NCI-H2029 treated with DMSO at 0.1 percent for 48 hours (cell line): ENCODE measurements around the gene USP3.

ENCODE experiments used
- DNase-seq: peaks from one replicate; lab custom pipeline; 2025; lab: John Stamatoyannopoulos, UW

Gene USP3

DNA sequence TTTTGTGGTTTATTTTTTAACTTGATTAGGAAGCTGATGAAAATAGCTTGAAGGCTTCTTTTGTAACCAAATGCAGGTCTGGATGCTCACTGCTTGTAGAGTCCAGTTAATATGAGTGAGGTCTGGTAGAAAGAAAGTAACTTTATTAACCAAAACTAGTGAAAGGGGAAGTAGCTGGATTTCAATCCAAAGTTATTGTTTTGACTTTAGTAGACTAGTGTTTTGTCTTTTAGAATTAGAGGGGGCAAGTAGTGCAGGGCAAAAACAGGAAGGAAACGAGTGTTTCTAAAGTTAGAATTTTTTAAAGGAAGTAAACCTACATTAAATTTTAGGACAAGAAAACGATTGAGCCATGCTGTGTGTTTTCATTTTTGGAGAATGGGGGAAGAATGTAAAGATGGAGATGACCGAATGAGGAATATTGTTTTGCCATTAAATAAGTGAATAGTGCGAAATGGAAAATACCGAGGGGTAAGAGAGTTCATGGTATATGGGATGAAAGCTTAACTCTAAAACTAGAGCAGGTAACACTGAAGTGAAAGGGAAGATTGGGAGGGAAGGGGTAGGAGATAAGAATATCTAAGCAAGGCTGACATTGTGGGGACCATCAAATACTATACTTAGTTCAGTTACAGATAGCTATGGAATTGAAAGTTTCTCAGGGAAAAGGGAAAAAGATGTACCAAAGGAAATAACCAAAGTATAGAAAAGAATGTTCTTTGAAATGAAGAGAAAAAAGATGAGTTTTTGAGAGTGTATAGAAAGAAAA is 40.0 kb downstream of the USP3 start:
- DNase-seq = no peak

DNA sequence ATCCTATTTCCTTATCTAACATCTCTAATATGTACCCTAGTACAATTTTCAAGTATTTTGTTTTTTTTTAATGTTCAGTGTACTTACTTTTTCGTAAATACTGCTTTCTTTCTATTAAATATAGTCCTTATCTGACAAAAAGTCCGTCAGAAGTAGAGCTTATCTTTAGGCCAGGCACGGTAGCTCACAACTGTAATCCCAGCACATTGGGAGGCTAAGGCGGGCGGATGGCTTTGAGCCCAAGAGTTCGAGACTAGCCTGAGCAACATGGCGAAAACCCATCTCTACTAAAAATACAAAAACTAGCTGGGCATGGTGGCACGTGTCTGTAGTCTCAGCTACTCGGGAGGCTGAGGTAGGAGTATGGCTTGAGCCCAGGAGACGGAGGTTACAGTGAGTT is 41.1 kb downstream of the USP3 start:
- DNase-seq = no peak

DNA sequence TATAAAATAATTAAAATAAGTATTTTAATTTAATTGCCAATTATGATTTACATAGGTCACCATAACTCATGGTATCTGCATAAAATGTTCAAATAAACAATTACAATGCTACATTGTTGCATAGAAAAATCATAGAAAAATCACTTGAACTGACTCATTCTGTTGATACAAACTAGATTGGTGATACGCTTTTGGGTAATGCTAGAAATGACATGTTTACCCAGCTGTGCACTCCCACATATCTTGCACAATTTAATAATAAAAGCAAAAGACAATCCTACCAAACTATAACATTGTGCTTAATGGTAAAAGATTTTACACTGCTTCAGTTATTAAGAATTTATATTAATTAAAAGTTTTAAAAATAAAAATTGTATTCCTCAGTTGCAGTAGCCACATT is 47.0 kb downstream of the USP3 start:
- DNase-seq = no peak

DNA sequence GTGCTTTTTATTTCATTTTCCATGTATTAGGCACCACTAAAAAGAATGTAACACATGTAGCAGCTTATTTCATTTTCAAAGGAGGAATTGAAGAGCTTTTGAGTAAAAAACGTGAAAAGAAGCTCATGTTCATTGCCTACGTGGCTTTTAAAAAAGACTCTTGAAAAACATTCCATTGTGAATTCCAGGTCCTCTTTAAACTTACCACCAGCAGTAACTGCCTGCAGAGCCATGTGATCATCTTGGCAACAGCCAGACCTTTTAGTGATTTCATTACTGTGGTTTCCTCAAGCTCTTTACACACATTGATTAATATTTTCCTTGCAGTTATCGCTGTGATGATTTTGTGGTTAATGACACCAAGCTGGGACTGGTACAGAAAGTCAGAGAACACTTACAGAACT is 49.0 kb downstream of the USP3 start:
- DNase-seq = peak; percentile 47

DNA sequence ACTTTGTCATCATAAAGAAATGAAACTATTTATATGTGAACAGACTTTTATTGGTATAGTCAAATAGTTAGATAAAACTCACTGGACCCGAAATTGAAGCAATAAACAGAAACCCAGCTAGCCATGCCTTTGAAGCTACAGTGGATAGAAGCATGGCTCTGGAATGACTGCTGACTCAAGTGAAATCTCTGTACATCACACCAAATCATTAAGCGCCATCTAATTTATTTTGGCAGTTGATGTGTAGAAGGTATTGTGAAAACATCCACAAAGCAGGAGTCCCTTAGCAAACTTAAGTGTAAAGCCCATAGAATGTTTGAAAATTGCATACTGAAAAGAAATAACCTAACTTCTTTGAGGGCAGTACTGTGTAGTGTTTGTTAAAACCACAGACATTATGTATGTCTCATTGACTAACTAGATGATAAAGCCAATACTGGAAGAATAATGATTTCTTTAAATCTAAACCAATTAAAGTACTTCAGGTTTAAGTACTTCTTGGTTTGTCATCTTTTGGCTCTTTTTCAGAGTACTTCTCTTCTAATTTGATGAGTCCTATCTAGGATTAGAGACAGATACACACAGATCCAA is 50.0 kb downstream of the USP3 start:
- no peak for DNase-seq

DNA sequence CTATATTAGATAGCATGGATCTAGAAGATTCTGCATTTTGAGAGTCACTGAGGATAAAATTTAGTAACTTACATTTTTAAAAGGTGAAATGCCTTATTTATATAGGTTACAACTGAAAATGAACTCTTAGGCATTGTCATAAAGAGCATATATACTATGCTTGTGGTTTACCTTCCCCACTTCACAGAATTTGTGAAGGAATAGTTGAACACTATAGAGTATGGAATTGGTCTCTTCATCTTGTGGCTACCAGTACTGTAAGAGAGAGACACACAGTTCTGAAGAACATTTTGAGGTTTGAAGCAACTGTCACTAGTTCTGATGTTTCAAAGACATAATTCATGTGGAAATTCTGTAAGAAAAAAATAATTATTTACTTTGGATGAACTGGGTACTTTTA is 51.1 kb downstream of the USP3 start:
- no peak for DNase-seq

DNA sequence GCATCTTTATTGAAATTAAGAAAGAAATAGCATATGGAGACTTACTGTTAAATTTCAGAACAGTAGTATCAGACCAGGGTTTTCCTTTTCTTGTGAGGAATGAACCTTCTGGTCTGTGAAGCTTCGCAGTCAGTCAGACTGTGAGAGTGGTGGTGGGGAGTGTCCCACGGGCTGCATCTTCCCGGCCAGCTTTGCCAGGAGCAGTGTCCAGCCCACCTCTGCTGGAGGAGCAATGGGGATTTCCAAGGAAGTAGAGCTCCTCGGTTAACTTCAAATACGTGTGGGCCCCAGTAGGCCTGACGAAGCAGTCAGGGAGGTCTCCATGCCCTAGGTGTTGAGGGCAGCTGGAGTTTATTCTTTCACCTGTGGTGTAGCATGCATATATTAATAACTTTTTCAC is 51.9 kb downstream of the USP3 start:
- DNase-seq = no peak

DNA sequence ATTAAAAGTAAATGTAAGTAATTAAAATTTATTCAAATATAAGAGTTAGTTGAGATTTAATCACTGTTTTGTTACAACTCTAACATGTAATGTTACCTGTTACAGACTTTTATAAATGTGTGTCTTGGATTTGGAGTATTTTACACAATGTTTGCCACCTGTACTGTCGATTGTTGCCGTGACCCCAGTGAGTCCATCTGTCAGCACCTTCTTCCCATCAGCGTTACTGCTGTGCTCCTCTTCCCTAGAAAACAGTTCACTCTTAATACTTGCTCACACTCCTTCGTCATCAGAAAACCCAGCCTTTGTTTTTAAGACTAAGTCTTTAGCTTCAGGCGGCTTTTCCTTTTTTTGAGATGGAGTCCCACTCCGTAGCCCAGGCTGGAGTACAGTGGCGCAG is 52.3 kb downstream of the USP3 start:
- DNase-seq = no peak

DNA sequence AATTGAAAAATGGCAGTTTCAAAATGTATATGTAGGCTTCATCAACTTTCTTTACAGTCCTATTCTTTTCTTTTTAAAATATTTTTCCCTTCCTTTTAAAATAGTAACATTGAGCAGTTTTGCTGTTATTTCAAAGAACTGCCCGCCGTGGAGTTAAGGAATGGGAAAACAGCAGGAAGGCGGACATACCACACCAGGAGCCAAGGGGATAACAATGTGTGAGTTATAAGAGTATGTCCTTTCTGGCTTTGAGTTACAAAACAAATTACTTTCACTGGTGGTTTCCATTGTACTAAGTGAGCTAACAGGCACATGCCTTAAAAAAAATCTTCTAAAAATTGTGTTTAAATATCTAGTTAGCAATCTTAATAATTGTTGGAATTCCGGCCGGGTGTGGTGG is 55.4 kb downstream of the USP3 start:
- no peak for DNase-seq

DNA sequence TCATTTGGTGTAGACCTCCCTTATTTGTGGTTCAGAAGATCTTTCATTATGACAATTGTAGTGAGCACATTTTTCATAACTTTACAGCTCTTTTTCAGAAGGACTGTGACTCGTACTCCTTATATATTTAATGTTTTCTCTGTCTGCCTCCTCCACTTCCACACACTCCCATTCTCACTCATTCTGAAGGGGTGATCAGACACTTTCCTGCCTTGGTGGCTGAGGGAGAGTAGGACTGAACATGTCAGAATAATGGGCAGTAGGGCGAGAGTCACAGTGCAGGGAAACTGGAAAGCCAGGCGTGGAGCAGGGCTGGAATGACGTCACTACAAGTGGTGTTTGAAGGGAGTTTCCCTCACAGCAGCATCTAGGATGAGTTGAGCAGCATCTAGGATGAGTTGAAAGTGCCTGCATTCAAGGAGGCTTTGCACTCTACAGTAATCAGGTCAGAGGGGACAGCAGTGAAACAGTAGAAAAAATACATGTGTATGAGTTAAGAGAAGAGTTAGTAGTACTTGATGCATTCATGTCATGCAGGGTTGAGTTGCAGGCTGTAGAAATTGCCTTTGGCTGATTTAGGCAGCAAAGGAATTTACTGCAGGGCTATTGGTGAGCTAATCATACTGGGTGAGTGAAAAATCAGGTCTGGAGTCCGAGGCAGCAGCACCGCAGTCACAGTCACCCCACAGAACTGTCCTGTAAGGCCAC is 56.5 kb downstream of the USP3 start:
- DNase-seq = no peak

DNA sequence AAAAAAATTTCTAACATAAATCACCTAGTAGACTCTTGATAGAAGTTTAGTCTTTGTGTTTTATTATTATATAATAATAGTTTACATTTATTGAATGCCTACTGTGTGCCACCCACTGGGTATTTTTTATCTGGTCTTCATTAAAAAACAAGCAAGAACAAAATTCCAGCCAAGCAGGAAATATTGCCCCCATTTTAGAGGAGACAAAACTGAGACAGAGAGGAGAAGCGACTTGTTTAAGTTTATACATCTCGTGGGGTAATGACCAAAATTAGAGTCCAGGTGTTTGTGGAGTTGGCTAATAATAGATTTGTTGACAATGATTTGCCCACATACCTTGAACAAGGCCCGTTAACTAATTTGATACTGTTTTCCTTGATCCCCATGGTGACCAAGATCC is 59.7 kb downstream of the USP3 start:
- no peak for DNase-seq

DNA sequence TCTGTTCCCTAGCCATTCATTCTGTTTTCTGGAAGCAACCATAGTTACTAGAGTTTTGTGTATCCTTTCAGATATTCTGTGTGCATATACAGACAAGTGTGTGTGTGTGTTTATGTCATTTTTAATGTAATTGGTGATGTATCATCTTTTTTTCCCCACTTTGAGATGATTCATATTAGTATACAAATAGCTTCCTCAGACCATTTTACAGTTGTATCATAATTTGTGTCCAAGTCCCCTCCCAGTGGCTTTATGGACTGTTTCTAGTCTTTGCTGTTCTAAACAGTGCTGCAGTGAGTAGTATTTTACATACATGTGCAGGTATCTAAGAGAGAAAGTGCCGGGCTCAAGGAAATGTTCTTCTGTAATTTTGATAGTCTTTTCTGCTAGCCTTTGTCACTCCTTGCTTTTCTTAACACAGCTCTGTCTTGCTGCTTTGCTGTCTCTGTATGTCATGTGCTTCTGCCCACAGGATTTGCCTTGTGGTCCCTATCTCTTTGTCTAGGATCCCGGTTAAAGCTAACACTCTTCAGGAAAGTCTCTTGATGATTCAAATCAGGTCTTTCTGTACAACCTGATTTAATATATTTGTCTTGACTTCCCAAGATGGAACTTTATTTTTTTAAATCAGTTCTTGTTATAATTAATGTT is 61.3 kb downstream of the USP3 start:
- DNase-seq = no peak

DNA sequence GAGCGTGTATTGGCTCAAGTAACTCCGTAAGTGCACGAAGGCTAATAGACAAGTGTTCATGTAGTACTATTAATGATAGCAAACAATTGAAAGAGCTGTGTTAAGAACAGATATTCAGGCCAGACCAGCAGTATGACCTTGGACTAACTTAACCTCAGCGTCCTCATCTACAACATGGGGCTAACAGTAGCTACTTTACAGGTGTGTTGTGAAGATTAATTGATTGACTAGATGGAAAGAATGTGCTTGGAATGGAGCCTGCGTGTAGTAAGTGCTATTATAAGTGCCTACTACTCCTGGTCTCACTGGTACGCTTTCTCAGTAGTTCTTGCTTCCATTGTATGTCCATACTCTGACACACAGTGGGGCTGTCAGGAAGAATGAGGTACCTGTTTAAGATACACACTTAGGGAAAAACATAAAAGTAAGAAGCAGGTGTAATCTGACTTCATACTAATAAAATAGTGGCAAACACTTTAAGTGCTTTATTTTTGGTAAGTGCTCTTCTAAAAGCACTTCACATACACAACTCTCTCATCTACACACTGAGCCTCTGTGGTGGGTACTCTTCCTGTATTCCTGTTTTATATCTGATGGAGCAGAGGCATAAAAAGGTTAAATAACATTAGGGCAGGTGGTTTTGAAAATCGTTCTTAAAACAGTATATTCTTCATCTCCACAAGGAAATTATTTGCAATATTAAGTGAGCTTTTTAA is 68.5 kb downstream of the USP3 start:
- no peak for DNase-seq

DNA sequence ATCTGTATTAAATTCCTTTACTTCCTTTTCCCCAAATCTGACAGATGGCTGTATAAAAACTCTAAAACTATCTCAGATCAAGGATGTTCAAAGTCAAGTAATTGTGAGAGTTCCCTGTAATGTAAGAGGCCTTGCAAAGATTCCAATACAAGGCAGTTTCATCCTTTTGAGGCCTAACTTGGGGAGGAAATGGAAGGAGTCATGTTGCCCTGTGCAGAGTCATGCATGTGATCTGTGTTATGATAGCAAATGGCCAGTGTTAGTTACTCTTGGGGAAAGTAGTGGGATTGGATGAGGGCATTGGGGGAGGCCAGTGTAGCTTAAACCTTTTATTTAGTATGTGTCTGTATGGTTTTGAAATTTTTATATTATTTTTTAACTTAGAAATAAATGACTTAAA is 69.1 kb downstream of the USP3 start:
- DNase-seq = no peak

DNA sequence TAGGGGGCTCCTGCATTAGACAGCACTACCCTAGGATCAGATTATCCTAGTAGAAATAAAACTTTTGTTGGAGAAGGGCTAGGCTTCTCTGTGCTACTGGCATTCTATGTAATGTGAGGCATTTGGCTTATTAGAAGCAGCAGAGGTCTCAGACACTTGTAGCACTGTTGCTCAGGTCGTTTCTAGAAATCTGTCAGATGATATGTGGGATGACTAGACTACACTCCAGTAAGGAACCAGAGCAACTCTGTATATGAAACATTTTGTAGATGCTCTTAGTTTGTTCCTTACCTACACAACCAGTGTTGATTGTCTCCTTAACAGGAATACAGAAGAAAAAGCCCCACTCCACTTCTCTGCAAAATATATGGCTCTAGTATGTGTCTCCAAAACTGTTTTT is 70.9 kb downstream of the USP3 start:
- DNase-seq = no peak

DNA sequence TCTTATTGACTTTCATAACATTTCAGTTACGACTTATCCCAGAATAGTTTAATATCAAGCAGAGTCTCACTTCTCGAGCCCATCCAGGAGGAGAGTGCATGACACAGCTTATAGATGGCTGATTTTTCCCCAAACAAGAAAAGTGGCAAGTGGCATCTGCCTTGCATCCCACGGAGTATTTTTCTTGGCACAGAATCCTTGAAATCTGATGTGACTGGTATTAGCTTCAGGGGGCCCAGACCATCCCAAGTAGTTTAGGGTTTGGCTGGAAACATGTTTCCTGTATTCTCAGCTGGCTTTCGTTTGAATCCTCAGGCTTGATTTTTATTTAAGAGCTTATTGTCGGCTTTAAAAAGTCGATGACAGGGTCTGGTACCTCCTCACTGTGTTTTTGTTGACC is 72.0 kb downstream of the USP3 start:
- no peak for DNase-seq

DNA sequence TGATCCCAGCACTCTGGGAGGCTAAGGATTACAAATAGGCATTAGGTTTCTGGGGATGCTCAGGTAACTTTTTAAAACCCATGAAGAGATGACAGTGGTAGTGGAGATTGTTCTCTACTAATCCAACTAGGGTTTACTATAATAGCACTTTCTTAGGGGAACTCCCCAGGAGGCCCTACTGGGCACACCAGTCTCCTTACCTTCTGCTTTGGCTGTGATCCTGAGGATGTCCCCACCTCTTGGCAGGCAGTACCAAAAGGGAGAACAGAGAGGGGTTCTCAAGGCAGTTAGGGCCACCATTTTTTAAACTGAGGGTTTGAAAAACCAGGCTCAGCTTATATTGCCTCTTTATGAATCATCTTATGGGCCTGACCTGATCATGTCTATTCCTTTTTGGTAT is 77.8 kb downstream of the USP3 start:
- DNase-seq = no peak

DNA sequence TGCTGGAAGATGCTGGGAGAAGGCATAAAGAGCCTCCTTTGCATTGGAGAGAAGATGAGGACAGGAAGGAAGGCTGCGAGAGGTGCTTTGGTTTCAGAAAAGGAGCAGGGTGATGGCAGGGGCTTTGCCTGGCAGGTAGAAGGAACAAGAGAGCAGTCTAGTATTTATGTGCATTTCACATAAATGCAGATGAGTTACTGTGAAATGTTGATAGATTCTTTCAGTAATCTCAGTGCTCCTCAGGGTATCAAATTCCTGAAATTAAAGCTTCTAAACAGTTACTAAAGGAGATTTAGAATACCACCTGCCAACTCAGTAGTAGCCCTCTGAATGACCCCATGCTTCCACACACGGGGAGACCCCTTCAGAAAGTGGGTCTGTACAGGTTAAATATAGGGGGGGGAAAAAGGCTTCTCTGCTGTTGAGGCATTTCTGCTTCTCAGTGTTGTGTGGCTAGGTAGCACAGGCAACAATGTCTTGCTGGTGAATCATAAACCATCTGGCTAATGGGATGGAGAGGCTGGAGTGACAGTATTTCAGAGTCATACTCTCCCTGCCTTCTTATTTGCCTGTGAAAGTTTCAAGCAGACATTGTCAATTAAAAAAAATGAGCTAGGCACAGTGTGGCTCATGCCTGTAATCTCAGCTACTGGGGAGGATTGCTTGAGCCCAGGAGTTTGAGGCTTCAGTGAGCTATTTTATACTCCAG is 78.5 kb downstream of the USP3 start:
- no peak for DNase-seq

DNA sequence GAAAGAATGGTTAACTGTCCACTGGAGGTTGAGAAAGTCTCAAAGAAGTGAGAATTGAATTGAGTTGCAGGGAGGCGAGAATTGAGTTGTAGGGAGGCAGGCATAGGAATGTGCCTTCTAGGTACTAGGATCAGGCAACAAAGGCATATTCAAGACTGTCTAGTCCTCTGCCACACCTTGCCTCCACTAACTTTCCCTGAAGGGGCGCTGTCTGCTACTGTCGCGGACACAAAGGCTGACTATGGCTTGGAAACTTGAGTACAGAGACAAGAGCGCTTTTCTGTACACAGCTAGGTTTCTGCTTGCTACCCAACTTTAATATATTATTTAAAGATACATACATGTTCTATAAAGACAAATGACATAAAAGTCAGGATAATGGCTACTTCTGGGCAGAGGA is 82.4 kb downstream of the USP3 start:
- no peak for DNase-seq

DNA sequence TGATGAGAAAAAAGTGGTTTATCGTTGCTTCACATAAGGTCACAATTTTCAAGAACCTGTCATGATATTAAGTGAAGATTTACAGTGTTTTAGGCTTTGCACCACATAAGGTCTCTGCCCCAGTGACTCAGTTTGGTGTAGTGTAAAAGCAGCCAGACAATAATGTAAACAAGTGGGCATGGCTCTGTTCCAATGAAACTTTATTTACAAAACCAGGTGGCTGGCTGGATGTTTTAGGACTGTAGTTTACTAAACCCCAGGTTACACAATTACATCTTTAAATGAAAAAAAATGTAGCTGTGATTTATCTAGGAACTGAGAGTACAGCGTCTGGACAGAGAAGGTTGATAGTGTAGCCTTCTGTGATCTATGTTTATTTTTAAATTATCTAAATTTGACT is 83.1 kb downstream of the USP3 start:
- DNase-seq = no peak

DNA sequence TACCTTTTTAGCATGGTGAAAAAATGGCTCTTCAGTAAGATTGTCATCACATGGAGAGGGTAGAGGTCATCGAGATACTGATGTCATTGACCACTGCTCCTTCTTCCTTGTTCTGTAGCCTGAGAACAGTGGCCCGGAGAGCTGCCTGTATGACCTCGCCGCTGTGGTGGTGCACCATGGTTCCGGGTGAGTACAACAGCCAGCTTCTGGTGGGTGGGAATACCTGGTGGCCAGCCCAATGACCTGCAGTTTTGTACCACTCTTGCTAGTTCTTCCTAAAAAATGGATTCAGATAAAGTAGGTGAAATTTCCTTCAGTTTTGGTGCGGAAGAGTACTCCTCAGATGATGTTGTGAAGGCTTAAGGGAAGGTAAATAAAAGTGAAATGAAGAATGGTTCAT is 84.4 kb downstream of the USP3 start:
- no peak for DNase-seq
